ENCODE data around the gene TEX9. TPM values are rescaled to one million over a fixed set of nuclear protein-coding genes. Genes with fewer than 3 reads are reported as not detected.
"Not testable (repeated sequence)": the region's sequence is repeated elsewhere in the genome, so short reads cannot be mapped to it uniquely, and the experiment has no call there.

Gene TEX9
- total and polyA plus RNA-seq, 3 donors from 2014 or later, result 9.9 to 37.7 (median 20.4) TPM

DNA sequence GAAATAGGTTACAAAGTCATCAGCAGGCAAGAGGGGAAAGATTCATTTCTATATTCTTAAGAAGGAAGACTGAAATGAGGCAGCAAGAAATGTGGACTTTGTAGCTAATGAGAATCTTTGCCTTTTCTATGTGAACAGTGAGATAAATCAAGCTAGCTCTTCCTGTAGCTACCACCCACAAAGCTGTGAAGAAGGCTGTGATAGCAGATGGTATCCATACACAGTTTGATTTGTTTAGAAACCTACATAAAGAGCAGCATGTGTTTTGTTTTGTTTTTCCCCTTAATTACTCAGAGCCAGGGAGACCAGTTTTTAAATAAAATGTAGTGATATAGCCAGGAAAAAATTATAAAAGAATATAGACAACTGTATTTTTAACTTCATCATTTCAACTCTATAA, 45.5 kb downstream of the TEX9 start:
- H3K36me3 ChIP-seq (ENCODE audit: low read depth, missing control alignments), result no peaks in the 10 kb centered on the region
- H3K9me3 ChIP-seq, result no peaks in the 10 kb centered on the region
- DNase-seq, result no peak
- no peaks in the 10 kb centered on the region for H3K4me1 ChIP-seq
- TF ChIP-seq POLR2A (IDR thresholded peaks at IDR 0.05), result no peak
- TF ChIP-seq, protein P1, sequence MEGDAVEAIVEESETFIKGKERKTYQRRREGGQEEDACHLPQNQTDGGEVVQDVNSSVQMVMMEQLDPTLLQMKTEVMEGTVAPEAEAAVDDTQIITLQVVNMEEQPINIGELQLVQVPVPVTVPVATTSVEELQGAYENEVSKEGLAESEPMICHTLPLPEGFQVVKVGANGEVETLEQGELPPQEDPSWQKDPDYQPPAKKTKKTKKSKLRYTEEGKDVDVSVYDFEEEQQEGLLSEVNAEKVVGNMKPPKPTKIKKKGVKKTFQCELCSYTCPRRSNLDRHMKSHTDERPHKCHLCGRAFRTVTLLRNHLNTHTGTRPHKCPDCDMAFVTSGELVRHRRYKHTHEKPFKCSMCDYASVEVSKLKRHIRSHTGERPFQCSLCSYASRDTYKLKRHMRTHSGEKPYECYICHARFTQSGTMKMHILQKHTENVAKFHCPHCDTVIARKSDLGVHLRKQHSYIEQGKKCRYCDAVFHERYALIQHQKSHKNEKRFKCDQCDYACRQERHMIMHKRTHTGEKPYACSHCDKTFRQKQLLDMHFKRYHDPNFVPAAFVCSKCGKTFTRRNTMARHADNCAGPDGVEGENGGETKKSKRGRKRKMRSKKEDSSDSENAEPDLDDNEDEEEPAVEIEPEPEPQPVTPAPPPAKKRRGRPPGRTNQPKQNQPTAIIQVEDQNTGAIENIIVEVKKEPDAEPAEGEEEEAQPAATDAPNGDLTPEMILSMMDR (IDR thresholded peaks at IDR 0.05), result no peak
- intact Hi-C loops (cut with DNase I; ENCODE audit: low total_unique reads), result no loop called here
- H3K27me3 ChIP-seq, result no peaks in the 10 kb centered on the region
- no peak overlapping the region for H3K27ac ChIP-seq
- H3K4me3 ChIP-seq, result no peak overlapping the region

DNA sequence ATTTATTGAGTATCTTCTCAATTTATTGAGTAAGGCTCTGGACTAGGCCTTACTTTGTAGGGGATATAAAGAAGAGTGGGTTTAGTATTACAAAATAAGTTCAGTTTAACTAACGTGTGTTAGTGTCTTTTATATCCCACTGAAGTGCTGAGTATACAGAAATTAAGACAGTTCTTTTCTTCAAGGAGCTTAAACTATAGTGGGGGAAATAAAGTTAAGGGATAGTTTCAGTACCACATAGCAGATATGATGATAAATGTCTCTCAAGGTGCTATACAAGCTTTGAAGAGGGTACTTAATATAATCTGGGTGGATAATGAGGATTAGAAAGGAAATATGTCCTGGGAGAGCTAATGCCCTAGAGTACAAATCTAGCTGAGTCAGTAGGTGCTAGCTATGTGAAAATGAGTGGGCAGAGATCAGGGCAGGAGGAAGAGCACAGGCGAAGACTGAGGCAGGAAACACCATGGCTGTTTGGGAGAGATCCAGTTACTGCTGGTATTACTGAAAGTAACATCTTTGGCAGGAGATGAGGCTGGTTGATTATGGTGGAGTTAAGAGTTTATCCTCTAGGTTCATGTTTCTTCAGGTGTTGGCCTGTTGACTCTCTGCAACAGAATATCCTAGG, 46.0 kb downstream of the TEX9 start:
- H3K9me3 ChIP-seq, result no peaks in the 10 kb centered on the region
- H3K4me1 ChIP-seq, result no peaks in the 10 kb centered on the region
- TF ChIP-seq, protein P1 (IDR thresholded peaks at IDR 0.05), result no peak
- TF ChIP-seq POLR2A (IDR thresholded peaks at IDR 0.05), result no peak
- no peak overlapping the region for H3K27ac ChIP-seq
- H3K27me3 ChIP-seq, result no peaks in the 10 kb centered on the region
- no peak overlapping the region for H3K4me3 ChIP-seq
- no peak for DNase-seq
- WGBS, 2 donors, result 85 to 88% methylated on average over 2 of the region's 2 CpGs
- no peaks in the 10 kb centered on the region for H3K36me3 ChIP-seq (ENCODE audit: low read depth, missing control alignments)
- intact Hi-C loops (cut with DNase I; ENCODE audit: low total_unique reads), result no loop called here

DNA sequence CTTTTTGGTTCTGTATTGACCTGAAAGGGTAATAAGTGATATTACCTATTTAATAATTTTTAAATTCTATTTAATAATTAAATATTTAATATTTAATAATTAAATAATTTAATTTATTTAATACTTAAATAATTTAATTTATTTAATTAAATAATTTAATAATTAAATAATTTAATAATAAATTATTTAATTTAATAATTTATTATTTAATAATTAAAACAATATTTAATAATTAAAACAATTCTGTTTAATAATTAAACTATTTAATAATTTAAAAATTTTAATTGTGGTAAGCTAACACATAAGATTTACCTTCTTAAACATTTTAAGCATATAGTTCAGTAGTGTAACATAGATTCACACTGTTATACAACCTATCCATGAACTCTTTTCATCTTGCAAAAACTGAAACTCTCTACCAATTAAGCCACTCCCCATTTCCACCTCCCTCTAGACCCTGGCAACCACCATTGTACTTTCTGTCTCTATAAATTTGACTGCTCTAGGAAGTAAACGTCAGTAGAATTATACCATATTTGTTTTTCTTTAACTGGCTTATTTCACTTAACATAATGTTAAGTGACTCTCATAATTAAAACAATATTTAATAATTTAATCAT, 48.0 kb downstream of the TEX9 start:
- H3K9me3 ChIP-seq; intact Hi-C loops (cut with DNase I; ENCODE audit: low total_unique reads): not testable (repeated sequence)
- 93 to 96% methylated on average over 1 of the region's 1 CpG for WGBS, 2 donors

DNA sequence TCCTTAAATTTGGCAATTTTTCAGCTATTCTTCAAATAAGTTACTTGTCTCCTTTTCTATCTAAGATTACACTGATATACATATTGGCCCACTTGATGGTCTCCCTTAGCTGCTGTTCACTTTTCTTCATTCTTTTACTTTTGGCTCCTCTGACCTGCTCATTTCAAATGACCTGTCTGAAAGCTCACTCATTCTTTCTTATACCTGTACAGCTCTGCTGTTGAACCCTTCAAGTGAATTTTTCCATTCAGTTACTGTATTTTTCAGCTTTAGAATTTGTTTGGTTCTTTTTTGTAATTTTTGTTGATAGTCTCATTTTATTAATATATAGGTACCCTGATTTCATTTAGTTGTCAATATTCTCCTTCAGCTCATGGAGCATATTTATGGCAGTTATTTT, 60.0 kb downstream of the TEX9 start:
- no peak for TF ChIP-seq POLR2A (IDR thresholded peaks at IDR 0.05)
- TF ChIP-seq, protein P1 (IDR thresholded peaks at IDR 0.05), result no peak
- no peak for DNase-seq
- Histone ChIP-seq H3K36me3 (ENCODE audit: low read depth, missing control alignments) (no peaks in the 10 kb centered on the region), H3K4me3 (no peak overlapping the region), H3K27me3 (no peaks in the 10 kb centered on the region), H3K27ac (no peak overlapping the region), H3K9me3 (no peaks in the 10 kb centered on the region), H3K4me1 (no peaks in the 10 kb centered on the region)
- intact Hi-C loops (cut with DNase I; ENCODE audit: low total_unique reads), result no loop called here

More for the DNA sequence above, 48.0 kb downstream of the TEX9 start:
- H3K4me1 ChIP-seq; H3K27me3 ChIP-seq; H3K4me3 ChIP-seq; H3K36me3 ChIP-seq (ENCODE audit: low read depth, missing control alignments); DNase-seq; H3K27ac ChIP-seq: not testable (repeated sequence)

DNA sequence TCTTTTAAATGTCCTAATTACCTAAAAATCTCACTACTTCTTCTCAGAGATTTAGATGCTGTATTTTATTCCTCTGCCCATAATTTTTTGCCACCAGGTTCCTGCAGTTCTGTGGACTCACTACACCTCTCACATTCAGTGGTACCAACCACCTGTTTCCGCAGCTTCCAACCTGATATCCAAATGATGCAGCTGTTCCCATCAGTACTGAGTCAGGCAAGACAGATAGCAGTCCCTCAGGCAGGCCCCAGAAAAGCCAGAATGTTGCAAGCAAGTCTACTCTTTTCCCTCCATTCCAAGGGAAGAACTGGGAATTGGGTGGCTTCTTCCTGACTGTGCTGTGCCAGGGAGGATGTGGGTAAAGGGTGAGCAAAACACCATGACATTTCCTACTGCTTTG, 60.8 kb downstream of the TEX9 start:
- no peak overlapping the region for H3K4me3 ChIP-seq
- WGBS, 2 donors, result 97 to 100% methylated on average over 1 of the region's 1 CpG
- no peaks in the 10 kb centered on the region for H3K27me3 ChIP-seq
- H3K27ac ChIP-seq, result no peak overlapping the region
- H3K4me1 ChIP-seq, result no peaks in the 10 kb centered on the region
- intact Hi-C loops (cut with DNase I; ENCODE audit: low total_unique reads), result no loop called here
- no peaks in the 10 kb centered on the region for H3K36me3 ChIP-seq (ENCODE audit: low read depth, missing control alignments)
- no peaks in the 10 kb centered on the region for H3K9me3 ChIP-seq
- TF ChIP-seq, protein P1 (IDR thresholded peaks at IDR 0.05), result no peak
- TF ChIP-seq POLR2A (IDR thresholded peaks at IDR 0.05), result no peak
- no peak for DNase-seq

Data from testis (tissue), 3 donors.